H9 (cell line): Measurements from ENCODE around the gene GPR137. TPM values are rescaled to one million over a fixed set of nuclear protein-coding genes. Genes with fewer than 3 reads are reported as not detected.

ENCODE experiments used
- DNase-seq: peaks from one replicate; pipeline ENCODE4 v3.0.0-alpha.2; 2017
- H2AFZ ChIP-seq: one replicate; pipeline ENCODE4 v1.6.1; 2013; ENCODE audit warnings: mild to moderate bottlenecking, low read length, control low read depth, moderate library complexity
- H2AK5ac ChIP-seq: 2 replicates; pipeline ENCODE4 v1.6.1; 2013; ENCODE audit warnings: low read length, control low read depth, mixed read lengths; ENCODE audit not compliant: insufficient read length
- H2BK120ac ChIP-seq: one replicate; pipeline ENCODE4 v1.6.1; 2013; ENCODE audit warnings: low read depth, mild to moderate bottlenecking, low read length, control low read depth, inconsistent platforms; ENCODE audit not compliant: poor library complexity, severe bottlenecking
- H2BK12ac ChIP-seq: 2 replicates; pipeline ENCODE4 v1.6.1; 2013; ENCODE audit warnings: low read length, control low read depth, mixed read lengths, low read depth; ENCODE audit not compliant: insufficient read length
- H2BK15ac ChIP-seq: 2 replicates; pipeline ENCODE4 v1.6.1; 2013; ENCODE audit warnings: low read depth, low read length, control low read depth
- H2BK20ac ChIP-seq: one replicate; pipeline ENCODE4 v1.6.1; 2013; ENCODE audit warnings: low read depth, mild to moderate bottlenecking, low read length, control low read depth, inconsistent platforms; ENCODE audit not compliant: poor library complexity, severe bottlenecking
- H2BK5ac ChIP-seq: 2 replicates; pipeline ENCODE4 v1.6.1; 2013; ENCODE audit warnings: low read length, control low read depth, mixed read lengths; ENCODE audit not compliant: insufficient read length
- H3K14ac ChIP-seq: 2 replicates; pipeline ENCODE4 v1.6.1; 2013; ENCODE audit warnings: low read length, control low read depth; ENCODE audit not compliant: insufficient read depth
- H3K18ac ChIP-seq: 2 replicates; pipeline ENCODE4 v1.6.1; 2013; ENCODE audit warnings: low read depth, mild to moderate bottlenecking, mixed read lengths, low read length, control low read depth; ENCODE audit not compliant: insufficient read length
- H3K23ac ChIP-seq: 2 replicates; pipeline ENCODE4 v1.6.1; 2013; ENCODE audit warnings: low read length, control low read depth, mixed read lengths, low read depth; ENCODE audit not compliant: insufficient read length
- H3K23me2 ChIP-seq: 2 replicates; pipeline ENCODE4 v1.6.1; 2013; ENCODE audit warnings: low read depth, mild to moderate bottlenecking, mixed read lengths, low read length, control low read depth; ENCODE audit not compliant: insufficient read length, poor library complexity, severe bottlenecking
- H3K27ac ChIP-seq: 2 replicates; pipeline ENCODE4 v1.5.1; 2013; ENCODE audit warnings: low read length, control low read depth, mixed read lengths, low read depth; ENCODE audit not compliant: insufficient read length
- H3K27me3 ChIP-seq: 2 replicates; pipeline ENCODE4 v1.6.1; 2013; ENCODE audit warnings: low read length, control low read depth, inconsistent platforms; ENCODE audit not compliant: insufficient read depth
- H3K4ac ChIP-seq: 2 replicates; pipeline ENCODE4 v1.6.1; 2013; ENCODE audit warnings: low read depth, mild to moderate bottlenecking, control low read depth, inconsistent platforms, low read length, moderate library complexity
- H3K4me1 ChIP-seq: 2 replicates; pipeline ENCODE4 v1.6.1; 2013; ENCODE audit warnings: low read length, control low read depth, inconsistent platforms; ENCODE audit not compliant: insufficient read depth
- H3K4me2 ChIP-seq: 2 replicates; pipeline ENCODE4 v1.6.1; 2013; ENCODE audit warnings: low read length, control low read depth, mixed read lengths; ENCODE audit not compliant: insufficient read length, insufficient read depth
- H3K56ac ChIP-seq: 2 replicates; pipeline ENCODE4 v1.6.1; 2013; ENCODE audit warnings: low read depth, mild to moderate bottlenecking, mixed read lengths, low read length, control low read depth; ENCODE audit not compliant: insufficient read length
- H3K79me1 ChIP-seq: 2 replicates; pipeline ENCODE4 v1.6.1; 2013; ENCODE audit warnings: low read depth, mild to moderate bottlenecking, moderate library complexity, low read length, control low read depth, inconsistent platforms; ENCODE audit not compliant: insufficient read depth, poor library complexity, severe bottlenecking
- H3K79me2 ChIP-seq: 2 replicates; pipeline ENCODE4 v1.6.1; 2013; ENCODE audit warnings: low read length, control low read depth, inconsistent platforms; ENCODE audit not compliant: insufficient read depth
- H3K9ac ChIP-seq: 2 replicates; pipeline ENCODE4 v1.6.1; 2013; ENCODE audit warnings: low read length, control low read depth, mixed read lengths; ENCODE audit not compliant: insufficient read length; ENCODE audit errors: extremely low read depth
- H3K9me3 ChIP-seq: one replicate; pipeline ENCODE4 v1.6.1; 2013; ENCODE audit warnings: low read depth, low read length, inconsistent platforms; ENCODE audit not compliant: control insufficient read depth
- H3T11ph ChIP-seq: one replicate; pipeline ENCODE4 v1.6.1; 2013; ENCODE audit warnings: mild to moderate bottlenecking, low read length, control low read depth, inconsistent platforms
- H4K20me1 ChIP-seq: one replicate; pipeline ENCODE4 v1.6.1; 2013; ENCODE audit not compliant: control insufficient read depth, insufficient read length, insufficient read depth
- H4K5ac ChIP-seq: 2 replicates; pipeline ENCODE4 v1.6.1; 2013; ENCODE audit warnings: low read depth, mild to moderate bottlenecking, mixed read lengths, low read length, control low read depth; ENCODE audit not compliant: insufficient read length
- H4K8ac ChIP-seq: replicated peaks from 2 replicates; pipeline ENCODE4 v1.6.1; 2013; ENCODE audit warnings: low read length, control low read depth, mixed read lengths, low read depth; ENCODE audit not compliant: insufficient read length
- H4K91ac ChIP-seq: 2 replicates; pipeline ENCODE4 v1.6.1; 2013; ENCODE audit warnings: low read depth, mild to moderate bottlenecking, moderate library complexity, mixed read lengths, low read length, control low read depth; ENCODE audit not compliant: insufficient read length
- H3K27ac Mint-ChIP-seq, 3 experiments: 2 replicates in 2 of 3; 3 replicates in 1 of 3; pipeline ENCODE4 v1.8.0; 2020 to 2021; ENCODE audit warnings: mixed read lengths in 3 of 3, mild to moderate bottlenecking in 1 of 3, moderate library complexity in 1 of 3
- H3K27me3 Mint-ChIP-seq: 2 replicates; pipeline ENCODE4 v1.8.0; 2021; ENCODE audit warnings: low read depth, mild to moderate bottlenecking, moderate library complexity, mixed read lengths
- H3K36me3 Mint-ChIP-seq, 3 experiments: 2 replicates in 2 of 3; 3 replicates in 1 of 3; pipeline ENCODE4 v1.8.0; 2020 to 2021; ENCODE audit warnings: low read depth in 3 of 3, mixed read lengths in 3 of 3; ENCODE audit not compliant: insufficient read depth in 1 of 3
- H3K4me1 Mint-ChIP-seq, 2 experiments: 2 replicates each; pipeline ENCODE4 v1.8.0; 2020; ENCODE audit warnings: mixed read lengths in 2 of 2
- H3K4me3 Mint-ChIP-seq, 2 experiments: 2 replicates in 1 of 2; 3 replicates in 1 of 2; pipeline ENCODE4 v1.8.0; 2020 to 2021; ENCODE audit warnings: mild to moderate bottlenecking in 2 of 2, mixed read lengths in 2 of 2, moderate library complexity in 1 of 2
- H3K9me3 Mint-ChIP-seq, 2 experiments: 2 replicates in 1 of 2; 3 replicates in 1 of 2; pipeline ENCODE4 v1.8.0; 2020; ENCODE audit warnings: mild to moderate bottlenecking in 2 of 2, mixed read lengths in 2 of 2, moderate library complexity in 1 of 2
- CTCF ChIP-seq: fragments of 200-600 bp; sonication (generic); conservative IDR thresholded peaks from 3 replicates; pipeline ENCODE4 v1.8.0; 2021; ENCODE audit warnings: antibody characterized with exemption, mild to moderate bottlenecking
- WGBS: extraction: QIAGEN DNeasy Blood & Tissue Kit; methylation state at CpG from one replicate; pipeline ENCODE4 v1.1.7; 2013; ENCODE audit warnings: missing lambda C conversion rate, low lambda C conversion rate, mixed read lengths; ENCODE audit not compliant: insufficient read length; ENCODE audit errors: extremely low coverage; 5-methylcytosine and 5-hydroxymethylcytosine counted together
- total RNA-seq: library from RNA; stranded (reverse); gene quantifications from 2 replicates; pipeline ENCODE4 v1.2.1, GENCODE V29; 2021

Gene GPR137
- total RNA-seq, 1 experiment from 2014 or later = 39.6 TPM

- DNase-seq = no peak
- no peak overlapping the region for H4K91ac ChIP-seq
- no CpG with 5 or more reads among the region's 18 CpGs for WGBS
Observed at GRCh38 chr11:64261556-64262080, 24.0 kb upstream of the GPR137 start.

More at GRCh38 chr11:64261556-64262080, 24.0 kb upstream of the GPR137 start:
- no peak overlapping the region; a peak in 1 of 5 replicates for H3K4me3 Mint-ChIP-seq
- no peak overlapping the region for H2BK5ac ChIP-seq
- H4K5ac ChIP-seq = no peak overlapping the region
- no peak overlapping the region for H2BK12ac ChIP-seq
- H3K79me2 ChIP-seq = no peaks in the 10 kb centered on the region
- H2BK20ac ChIP-seq = no peak overlapping the region
- H3K18ac ChIP-seq = no peak overlapping the region
- H3K4me2 ChIP-seq = no peak overlapping the region
- no peaks in the 10 kb centered on the region for H3K9me3 Mint-ChIP-seq
- no peaks in the 10 kb centered on the region for H3K23me2 ChIP-seq
- H2BK15ac ChIP-seq = no peak overlapping the region
- H3K9me3 ChIP-seq = no peaks in the 10 kb centered on the region
- peaks cover 51 to 87% (median 69%) of the 10 kb centered on the region in 3 experiments for H3K36me3 Mint-ChIP-seq
- H3K27me3 ChIP-seq = no peaks in the 10 kb centered on the region
- no peak overlapping the region for H3K56ac ChIP-seq
- H2AFZ ChIP-seq = no peak overlapping the region
- no peak overlapping the region for H2BK120ac ChIP-seq
- no peak overlapping the region for H3K4ac ChIP-seq
- no peaks in the 10 kb centered on the region for H3K4me1 ChIP-seq
- no peak overlapping the region for H3K27ac ChIP-seq
- no peaks in the 10 kb centered on the region for H3K79me1 ChIP-seq
- no peaks in the 10 kb centered on the region for H3K27me3 Mint-ChIP-seq
- H3K14ac ChIP-seq = no peak overlapping the region
- no peak overlapping the region for H3T11ph ChIP-seq
- no peak overlapping the region for H2AK5ac ChIP-seq
- no peak overlapping the region for H3K27ac Mint-ChIP-seq
- H3K4me1 Mint-ChIP-seq = peaks cover 0 to 8% of the 10 kb centered on the region in 2 experiments; a peak in 3 of 4 replicates
- H3K23ac ChIP-seq = no peak overlapping the region
- no peak for TF ChIP-seq CTCF
- no peak overlapping the region for H4K8ac ChIP-seq
- no peak overlapping the region for H3K9ac ChIP-seq
- no peaks in the 10 kb centered on the region for H4K20me1 ChIP-seq
